HG03442 (cell line): ENCODE measurements around the gene PDE4A.
"Not testable (repeated sequence)": the region's sequence is repeated elsewhere in the genome, so short reads cannot be mapped to it uniquely, and the experiment has no call there.

ENCODE experiments used
- ATAC-seq: cut with Tn5 transposase; IDR thresholded peaks from one replicate; pipeline ENCODE4 v1.9.1; 2021; ENCODE audit warnings: mild to moderate bottlenecking, moderate library complexity; ENCODE audit not compliant: unreplicated experiment

Gene PDE4A

GRCh38 chr19:10403137-10404021, 17.0 kb upstream of the PDE4A start, which contains the start of gene CDC37:
TSS of gene CDC37 (minus strand) at chr19:10403542. CDS start at chr19:10403479, 63 bp downstream.
- ATAC-seq: peak; percentile 68

- no peak for ATAC-seq
Measured at GRCh38 chr19:10404888-10405820, 15.2 kb upstream of the PDE4A start.

GRCh38 chr19:10406191-10406590, 14.1 kb upstream of the PDE4A start:
- no peak for ATAC-seq

GRCh38 chr19:10407096-10407495, 13.2 kb upstream of the PDE4A start:
- ATAC-seq: no peak

GRCh38 chr19:10408511-10409283, 11.6 kb upstream of the PDE4A start:
- no peak for ATAC-seq

GRCh38 chr19:10411224-10411623, 9.1 kb upstream of the PDE4A start:
- ATAC-seq: not testable (repeated sequence)

GRCh38 chr19:10412257-10412977, 7.9 kb upstream of the PDE4A start:
- no peak for ATAC-seq

- no peak for ATAC-seq
Measured at GRCh38 chr19:10416083-10416379, 4.3 kb upstream of the PDE4A start.

- ATAC-seq: peak; percentile 64
Measured at GRCh38 chr19:10416380-10417257, 3.7 kb upstream of the PDE4A start.

GRCh38 chr19:10417541-10418234, 2.6 kb upstream of the PDE4A start:
- no peak for ATAC-seq

GRCh38 chr19:10418235-10418484, 2.2 kb upstream of the PDE4A start:
- ATAC-seq: no peak

- ATAC-seq: no peak
Measured at GRCh38 chr19:10418485-10419199, 1.7 kb upstream of the PDE4A start.

GRCh38 chr19:10419200-10419645, 1.1 kb upstream of the PDE4A start:
- ATAC-seq: no peak

- no peak for ATAC-seq
Measured at GRCh38 chr19:10419646-10420443, 493 bp upstream of the PDE4A start.

- ATAC-seq: no peak
Measured at GRCh38 chr19:10421240-10422045, 1.1 kb downstream of the PDE4A start.

GRCh38 chr19:10422046-10422461, 1.7 kb downstream of the PDE4A start:
- no peak for ATAC-seq

GRCh38 chr19:10422846-10423245, 2.5 kb downstream of the PDE4A start:
- no peak for ATAC-seq
